GM12878 (cell line): ENCODE results near the gene FAM3B. TPM values are rescaled to one million over a fixed set of nuclear protein-coding genes. Genes with fewer than 3 reads are reported as not detected.

Experiments
- CHD4 ChIP-seq: fragments of 200-600 bp; sonication (generic); IDR thresholded peaks from 2 replicates; pipeline ENCODE4 v1.6.1; 2016; ENCODE audit warnings: mild to moderate bottlenecking
- IKZF2 ChIP-seq, 2 experiments: fragments of 450-650 bp; IDR thresholded peaks; 2 replicates each; pipeline ENCODE4 v1.6.1; 2017; ENCODE audit warnings: mild to moderate bottlenecking in 2 of 2, moderate library complexity in 2 of 2
- NR2F1 ChIP-seq: fragments of 450-650 bp; conservative IDR thresholded peaks from 2 replicates; pipeline ENCODE4 v1.6.1; 2017; ENCODE audit warnings: mild to moderate bottlenecking
- PAX5 ChIP-seq: IDR thresholded peaks from 2 replicates; pipeline ENCODE4 v1.6.1; 2011; ENCODE audit warnings: low read depth, low read length, borderline replicate concordance
- RELA ChIP-seq: fragments of 450-650 bp; IDR thresholded peaks from 2 replicates; pipeline ENCODE4 v1.8.0; 2014; ENCODE audit warnings: borderline replicate concordance; ENCODE audit not compliant: partially characterized antibody
- SMC3 ChIP-seq: IDR thresholded peaks from 2 replicates; pipeline ENCODE4 v1.6.1; 2011; ENCODE audit warnings: low read length, improper control_type of control experiment, borderline replicate concordance
- TCF3 ChIP-seq: IDR thresholded peaks from 2 replicates; pipeline ENCODE4 v1.6.1; 2012; ENCODE audit warnings: low read depth, mild to moderate bottlenecking, low read length, borderline replicate concordance; ENCODE audit not compliant: insufficient read depth
- WRNIP1 ChIP-seq: IDR thresholded peaks from 2 replicates; pipeline ENCODE4 v1.6.1; 2011; ENCODE audit warnings: low read depth, low read length, improper control_type of control experiment, borderline replicate concordance
- YY1 ChIP-seq: IDR thresholded peaks from 2 replicates; pipeline ENCODE4 v1.6.1; 2011; ENCODE audit warnings: low read depth, mild to moderate bottlenecking, low read length
- ZNF207 ChIP-seq: fragments of 450-650 bp; IDR thresholded peaks from 2 replicates; pipeline ENCODE4 v1.6.1; 2014; ENCODE audit warnings: antibody characterized with exemption, mild to moderate bottlenecking, borderline replicate concordance
- polyA plus RNA-seq, 11 experiments: library from polyadenylated mRNA; depleted of rRNA in 4 of 11; unstranded in 6 of 11; stranded (reverse) in 5 of 11; fragments of >200 nt; fragmentation: Nextera tagmentation in 4 of 11; fragmentation: Illumina TruSeq in 1 of 11; extraction: Ambion mirVana in 4 of 11; extraction: Trizol in 1 of 11; gene quantifications; 1 replicate in 1 of 11; 2 replicates in 10 of 11; pipeline versions ENCODE4 v1.2.1 to v1.2.3, GENCODE V29; 2011 to 2016; ENCODE audit warnings: inconsistent platforms in 2 of 11, missing spikeins in 2 of 11, low read depth in 1 of 11
- total RNA-seq, 4 experiments: library from RNA; depleted of rRNA in 3 of 4; stranded (reverse); fragments of >200 nt in 3 of 4; fragmentation: Illumina TruSeq in 1 of 4; extraction: Trizol in 1 of 4; gene quantifications; 2 replicates each; pipeline versions ENCODE4 v1.2.1 to v1.2.3, GENCODE V29; 2013 to 2021
- TF ChIP-seq, protein P1 (sequence below), 3 experiments: IDR thresholded peaks in 2 of 3; conservative IDR thresholded peaks in 1 of 3; 2 replicates each; pipeline ENCODE4 v1.5.1; 2011; ENCODE audit warnings: low read depth in 3 of 3, low read length in 3 of 3, mild to moderate bottlenecking in 3 of 3, control low read depth in 2 of 3, moderate library complexity in 2 of 3, inconsistent platforms in 1 of 3, mixed read lengths in 1 of 3; ENCODE audit not compliant: control insufficient read depth in 2 of 3, insufficient read depth in 1 of 3; ENCODE audit errors: extremely low read depth in 1 of 3
- TF ChIP-seq, protein P2 (sequence below): fragments of 450-650 bp; formaldehyde crosslinking; IDR thresholded peaks from 2 replicates; pipeline ENCODE4 v1.4.0; 2020; ENCODE audit warnings: mild to moderate bottlenecking, moderate library complexity
- TF ChIP-seq, protein P3 (sequence below): fragments of 450-650 bp; IDR thresholded peaks from 2 replicates; pipeline ENCODE4 v1.6.1; 2018; ENCODE audit warnings: borderline replicate concordance, mild to moderate bottlenecking; ENCODE audit not compliant: partially characterized antibody
- TF ChIP-seq, protein P4 (sequence below): fragments of 450-650 bp; IDR thresholded peaks from 2 replicates; pipeline ENCODE4 v1.6.1; 2017; ENCODE audit warnings: mild to moderate bottlenecking, low read depth, inconsistent platforms; ENCODE audit not compliant: poor library complexity, severe bottlenecking
- TF ChIP-seq, protein P5 (sequence below): fragments of 450-650 bp; conservative IDR thresholded peaks from 2 replicates; pipeline ENCODE4 v1.6.1; 2017; ENCODE audit warnings: mild to moderate bottlenecking, moderate library complexity

The FAM3B gene
- total and polyA plus RNA-seq, 10 of the 15 experiments (the other 5 are each of a cell fraction or from before 2014, with no cell fraction given): 0.12 TPM; not detected in 9

DNA sequence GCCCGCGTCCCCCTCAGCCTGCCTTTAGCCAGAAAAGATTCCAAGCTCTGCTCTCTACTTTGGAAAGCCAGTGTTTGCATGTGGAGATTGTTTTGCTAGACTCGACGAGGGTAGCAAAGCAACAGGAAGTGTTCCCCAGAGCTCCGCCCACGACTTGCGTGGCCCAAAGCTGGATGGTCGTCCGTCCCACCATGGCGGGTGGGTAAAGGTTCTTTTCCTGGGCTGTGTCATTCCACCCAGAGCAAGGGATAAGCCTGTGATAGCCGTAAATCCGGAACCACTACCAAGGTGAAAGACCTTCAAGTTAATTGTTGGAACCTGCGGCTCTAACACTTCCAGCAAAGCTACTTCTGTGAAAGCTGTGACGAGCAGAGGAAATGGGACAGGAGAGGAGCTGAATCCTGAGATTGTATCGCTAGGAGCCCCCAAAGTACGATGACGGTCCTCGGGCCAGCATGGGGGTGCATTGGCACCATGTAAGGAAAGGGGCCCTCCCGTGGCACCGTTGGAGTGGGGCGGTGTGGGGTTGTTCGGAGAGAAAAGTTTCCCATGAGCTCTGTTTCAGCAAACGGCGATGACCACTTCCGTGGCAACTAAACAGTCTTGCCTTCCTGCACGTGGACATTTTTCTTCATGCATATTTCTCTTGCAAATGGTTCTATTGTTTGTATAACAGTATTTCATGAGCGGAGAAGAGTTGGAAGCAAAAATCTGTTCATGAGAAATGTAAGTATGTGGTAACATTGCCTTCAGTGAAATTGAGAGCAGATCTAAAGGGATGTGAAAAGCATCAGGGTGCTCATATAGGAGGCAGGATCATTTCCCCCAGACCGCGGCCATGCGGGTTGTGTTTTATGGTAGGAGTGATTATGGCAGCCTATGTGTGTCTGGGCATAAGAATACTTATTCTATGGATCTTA is 53.6 kb downstream of the FAM3B start (continued):
- TF ChIP-seq, protein P1, sequence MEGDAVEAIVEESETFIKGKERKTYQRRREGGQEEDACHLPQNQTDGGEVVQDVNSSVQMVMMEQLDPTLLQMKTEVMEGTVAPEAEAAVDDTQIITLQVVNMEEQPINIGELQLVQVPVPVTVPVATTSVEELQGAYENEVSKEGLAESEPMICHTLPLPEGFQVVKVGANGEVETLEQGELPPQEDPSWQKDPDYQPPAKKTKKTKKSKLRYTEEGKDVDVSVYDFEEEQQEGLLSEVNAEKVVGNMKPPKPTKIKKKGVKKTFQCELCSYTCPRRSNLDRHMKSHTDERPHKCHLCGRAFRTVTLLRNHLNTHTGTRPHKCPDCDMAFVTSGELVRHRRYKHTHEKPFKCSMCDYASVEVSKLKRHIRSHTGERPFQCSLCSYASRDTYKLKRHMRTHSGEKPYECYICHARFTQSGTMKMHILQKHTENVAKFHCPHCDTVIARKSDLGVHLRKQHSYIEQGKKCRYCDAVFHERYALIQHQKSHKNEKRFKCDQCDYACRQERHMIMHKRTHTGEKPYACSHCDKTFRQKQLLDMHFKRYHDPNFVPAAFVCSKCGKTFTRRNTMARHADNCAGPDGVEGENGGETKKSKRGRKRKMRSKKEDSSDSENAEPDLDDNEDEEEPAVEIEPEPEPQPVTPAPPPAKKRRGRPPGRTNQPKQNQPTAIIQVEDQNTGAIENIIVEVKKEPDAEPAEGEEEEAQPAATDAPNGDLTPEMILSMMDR (IDR thresholded peaks at IDR 0.05 in 2 of 3, conservative IDR thresholded peaks at IDR 0.05 in 1 of 3; ENCODE audit: control insufficient read depth in 2 of 3, extremely low read depth in 1 of 3, insufficient read depth in 1 of 3, low read depth in 3 of 3, low read length in 3 of 3): no peak
- TF ChIP-seq, protein P2, sequence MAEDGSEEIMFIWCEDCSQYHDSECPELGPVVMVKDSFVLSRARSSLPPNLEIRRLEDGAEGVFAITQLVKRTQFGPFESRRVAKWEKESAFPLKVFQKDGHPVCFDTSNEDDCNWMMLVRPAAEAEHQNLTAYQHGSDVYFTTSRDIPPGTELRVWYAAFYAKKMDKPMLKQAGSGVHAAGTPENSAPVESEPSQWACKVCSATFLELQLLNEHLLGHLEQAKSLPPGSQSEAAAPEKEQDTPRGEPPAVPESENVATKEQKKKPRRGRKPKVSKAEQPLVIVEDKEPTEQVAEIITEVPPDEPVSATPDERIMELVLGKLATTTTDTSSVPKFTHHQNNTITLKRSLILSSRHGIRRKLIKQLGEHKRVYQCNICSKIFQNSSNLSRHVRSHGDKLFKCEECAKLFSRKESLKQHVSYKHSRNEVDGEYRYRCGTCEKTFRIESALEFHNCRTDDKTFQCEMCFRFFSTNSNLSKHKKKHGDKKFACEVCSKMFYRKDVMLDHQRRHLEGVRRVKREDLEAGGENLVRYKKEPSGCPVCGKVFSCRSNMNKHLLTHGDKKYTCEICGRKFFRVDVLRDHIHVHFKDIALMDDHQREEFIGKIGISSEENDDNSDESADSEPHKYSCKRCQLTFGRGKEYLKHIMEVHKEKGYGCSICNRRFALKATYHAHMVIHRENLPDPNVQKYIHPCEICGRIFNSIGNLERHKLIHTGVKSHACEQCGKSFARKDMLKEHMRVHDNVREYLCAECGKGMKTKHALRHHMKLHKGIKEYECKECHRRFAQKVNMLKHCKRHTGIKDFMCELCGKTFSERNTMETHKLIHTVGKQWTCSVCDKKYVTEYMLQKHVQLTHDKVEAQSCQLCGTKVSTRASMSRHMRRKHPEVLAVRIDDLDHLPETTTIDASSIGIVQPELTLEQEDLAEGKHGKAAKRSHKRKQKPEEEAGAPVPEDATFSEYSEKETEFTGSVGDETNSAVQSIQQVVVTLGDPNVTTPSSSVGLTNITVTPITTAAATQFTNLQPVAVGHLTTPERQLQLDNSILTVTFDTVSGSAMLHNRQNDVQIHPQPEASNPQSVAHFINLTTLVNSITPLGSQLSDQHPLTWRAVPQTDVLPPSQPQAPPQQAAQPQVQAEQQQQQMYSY (CRISPR knock-in tag): no peak
- TF ChIP-seq, protein P3, sequence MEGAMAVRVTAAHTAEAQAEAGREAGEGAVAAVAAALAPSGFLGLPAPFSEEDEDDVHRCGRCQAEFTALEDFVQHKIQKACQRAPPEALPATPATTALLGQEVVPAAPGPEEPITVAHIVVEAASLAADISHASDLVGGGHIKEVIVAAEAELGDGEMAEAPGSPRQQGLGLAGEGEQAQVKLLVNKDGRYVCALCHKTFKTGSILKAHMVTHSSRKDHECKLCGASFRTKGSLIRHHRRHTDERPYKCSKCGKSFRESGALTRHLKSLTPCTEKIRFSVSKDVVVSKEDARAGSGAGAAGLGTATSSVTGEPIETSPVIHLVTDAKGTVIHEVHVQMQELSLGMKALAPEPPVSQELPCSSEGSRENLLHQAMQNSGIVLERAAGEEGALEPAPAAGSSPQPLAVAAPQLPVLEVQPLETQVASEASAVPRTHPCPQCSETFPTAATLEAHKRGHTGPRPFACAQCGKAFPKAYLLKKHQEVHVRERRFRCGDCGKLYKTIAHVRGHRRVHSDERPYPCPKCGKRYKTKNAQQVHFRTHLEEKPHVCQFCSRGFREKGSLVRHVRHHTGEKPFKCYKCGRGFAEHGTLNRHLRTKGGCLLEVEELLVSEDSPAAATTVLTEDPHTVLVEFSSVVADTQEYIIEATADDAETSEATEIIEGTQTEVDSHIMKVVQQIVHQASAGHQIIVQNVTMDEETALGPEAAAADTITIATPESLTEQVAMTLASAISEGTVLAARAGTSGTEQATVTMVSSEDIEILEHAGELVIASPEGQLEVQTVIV: no peak
- TF ChIP-seq IKZF2 (IDR thresholded peaks at IDR 0.05) (no peak), NR2F1 (no peak), CHD4 (no peak), ZNF207 (no peak), RELA (no peak), PAX5 (no peak), WRNIP1 (0 out of 2 replicates have a peak, but pooled peaks have one; percentile 58), TCF3 (no peak), SMC3 (no peak), YY1 (peak; percentile 91)
- TF ChIP-seq, protein P4, sequence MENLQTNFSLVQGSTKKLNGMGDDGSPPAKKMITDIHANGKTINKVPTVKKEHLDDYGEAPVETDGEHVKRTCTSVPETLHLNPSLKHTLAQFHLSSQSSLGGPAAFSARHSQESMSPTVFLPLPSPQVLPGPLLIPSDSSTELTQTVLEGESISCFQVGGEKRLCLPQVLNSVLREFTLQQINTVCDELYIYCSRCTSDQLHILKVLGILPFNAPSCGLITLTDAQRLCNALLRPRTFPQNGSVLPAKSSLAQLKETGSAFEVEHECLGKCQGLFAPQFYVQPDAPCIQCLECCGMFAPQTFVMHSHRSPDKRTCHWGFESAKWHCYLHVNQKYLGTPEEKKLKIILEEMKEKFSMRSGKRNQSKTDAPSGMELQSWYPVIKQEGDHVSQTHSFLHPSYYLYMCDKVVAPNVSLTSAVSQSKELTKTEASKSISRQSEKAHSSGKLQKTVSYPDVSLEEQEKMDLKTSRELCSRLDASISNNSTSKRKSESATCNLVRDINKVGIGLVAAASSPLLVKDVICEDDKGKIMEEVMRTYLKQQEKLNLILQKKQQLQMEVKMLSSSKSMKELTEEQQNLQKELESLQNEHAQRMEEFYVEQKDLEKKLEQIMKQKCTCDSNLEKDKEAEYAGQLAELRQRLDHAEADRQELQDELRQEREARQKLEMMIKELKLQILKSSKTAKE: no peak
- TF ChIP-seq, protein P5, sequence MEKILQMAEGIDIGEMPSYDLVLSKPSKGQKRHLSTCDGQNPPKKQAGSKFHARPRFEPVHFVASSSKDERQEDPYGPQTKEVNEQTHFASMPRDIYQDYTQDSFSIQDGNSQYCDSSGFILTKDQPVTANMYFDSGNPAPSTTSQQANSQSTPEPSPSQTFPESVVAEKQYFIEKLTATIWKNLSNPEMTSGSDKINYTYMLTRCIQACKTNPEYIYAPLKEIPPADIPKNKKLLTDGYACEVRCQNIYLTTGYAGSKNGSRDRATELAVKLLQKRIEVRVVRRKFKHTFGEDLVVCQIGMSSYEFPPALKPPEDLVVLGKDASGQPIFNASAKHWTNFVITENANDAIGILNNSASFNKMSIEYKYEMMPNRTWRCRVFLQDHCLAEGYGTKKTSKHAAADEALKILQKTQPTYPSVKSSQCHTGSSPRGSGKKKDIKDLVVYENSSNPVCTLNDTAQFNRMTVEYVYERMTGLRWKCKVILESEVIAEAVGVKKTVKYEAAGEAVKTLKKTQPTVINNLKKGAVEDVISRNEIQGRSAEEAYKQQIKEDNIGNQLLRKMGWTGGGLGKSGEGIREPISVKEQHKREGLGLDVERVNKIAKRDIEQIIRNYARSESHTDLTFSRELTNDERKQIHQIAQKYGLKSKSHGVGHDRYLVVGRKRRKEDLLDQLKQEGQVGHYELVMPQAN: 0 out of 2 replicates have a peak, but pooled peaks have one; percentile 19
